ENCODE data around the gene MEX3B.

MEX3B gene

GRCh38 chr15:82043796-82044372, 1.9 kb downstream of the MEX3B start:
- no peak for TF ChIP-seq CTCF (IDR thresholded peaks at IDR 0.05; ENCODE audit: insufficient read depth, low read depth, low read length, missing control alignments)
- no peak for DNase-seq (ENCODE audit: low read depth)
- H3K4me3 ChIP-seq (ENCODE audit: low read length) = peak overlapping the region; percentile 58

DNA sequence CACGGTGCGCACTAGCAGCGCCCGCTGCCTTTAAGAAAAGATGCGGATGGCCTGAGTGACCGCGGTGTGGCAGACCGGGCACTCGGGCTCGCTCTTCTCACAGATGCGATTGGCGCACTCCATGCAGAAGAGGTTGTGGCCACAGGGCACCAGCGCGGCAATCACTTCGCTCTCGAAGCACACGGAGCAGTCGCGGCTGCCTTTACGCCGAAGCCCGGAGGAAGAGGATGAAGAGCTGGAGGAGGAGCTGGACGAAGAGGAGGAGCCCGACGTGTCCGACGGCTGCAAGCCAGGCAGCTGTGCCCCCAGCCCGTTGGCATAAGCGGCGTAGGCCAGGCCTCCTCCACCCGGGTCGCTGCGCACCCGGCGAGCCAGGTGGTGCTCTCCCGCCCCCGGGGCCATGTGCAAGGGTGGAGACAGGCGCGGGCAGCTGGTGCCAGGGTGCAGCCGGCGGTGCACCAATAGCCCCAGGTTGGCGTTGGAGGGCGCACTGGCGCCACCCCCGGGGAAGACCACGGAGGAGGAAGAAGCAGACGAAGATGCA, 2.6 kb downstream of the MEX3B start:
- no peak for DNase-seq (ENCODE audit: low read depth)
- TF ChIP-seq CTCF (IDR thresholded peaks at IDR 0.05; ENCODE audit: insufficient read depth, low read depth, low read length, missing control alignments) = no peak
- no peak overlapping the region for H3K4me3 ChIP-seq (ENCODE audit: low read length)

GRCh38 chr15:82040862-82041261, 5.0 kb downstream of the MEX3B start:
- no peak for DNase-seq (ENCODE audit: low read depth)
- TF ChIP-seq CTCF (IDR thresholded peaks at IDR 0.05; ENCODE audit: insufficient read depth, low read depth, low read length, missing control alignments) = no peak

GRCh38 chr15:82040390-82040789, 5.4 kb downstream of the MEX3B start:
- no peak overlapping the region for H3K4me3 ChIP-seq (ENCODE audit: low read length)
- no peak for TF ChIP-seq CTCF (IDR thresholded peaks at IDR 0.05; ENCODE audit: insufficient read depth, low read depth, low read length, missing control alignments)
- DNase-seq (ENCODE audit: low read depth) = no peak

More at GRCh38 chr15:82040862-82041261, 5.0 kb downstream of the MEX3B start:
- no peak overlapping the region for H3K4me3 ChIP-seq (ENCODE audit: low read length)

GRCh38 chr15:82039871-82040270, 5.9 kb downstream of the MEX3B start:
- no peak for DNase-seq (ENCODE audit: low read depth)
- TF ChIP-seq CTCF (IDR thresholded peaks at IDR 0.05; ENCODE audit: insufficient read depth, low read depth, low read length, missing control alignments) = no peak
- no peak overlapping the region for H3K4me3 ChIP-seq (ENCODE audit: low read length)

DNA sequence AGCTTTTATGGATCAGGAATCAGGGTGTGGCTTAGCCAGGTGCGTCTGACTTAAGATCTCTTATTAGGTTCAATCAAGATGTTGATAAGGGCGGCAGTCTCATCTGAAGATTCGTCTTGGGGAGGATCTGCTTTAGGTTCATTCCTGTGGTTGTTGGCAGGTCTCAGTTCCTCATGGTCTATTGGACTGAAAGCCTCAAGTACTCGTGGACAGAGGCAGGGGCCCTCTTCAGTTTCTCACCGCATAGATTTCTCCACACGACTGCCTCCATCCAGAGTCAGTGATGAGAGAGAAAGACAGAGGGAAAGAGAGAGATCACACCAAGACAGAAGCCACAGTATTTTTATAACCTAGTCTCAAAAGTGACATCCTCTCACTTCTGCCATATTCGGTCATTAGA, 9.4 kb downstream of the MEX3B start:
- no peak for TF ChIP-seq CTCF (IDR thresholded peaks at IDR 0.05; ENCODE audit: insufficient read depth, low read depth, low read length, missing control alignments)
- DNase-seq (ENCODE audit: low read depth) = no peak

GRCh38 chr15:82031871-82032270, 13.9 kb downstream of the MEX3B start:
- no peak for TF ChIP-seq CTCF (IDR thresholded peaks at IDR 0.05; ENCODE audit: insufficient read depth, low read depth, low read length, missing control alignments)
- no peak overlapping the region for H3K4me3 ChIP-seq (ENCODE audit: low read length)
- no peak for DNase-seq (ENCODE audit: low read depth)

More for the DNA sequence above, 9.4 kb downstream of the MEX3B start:
- H3K4me3 ChIP-seq (ENCODE audit: low read length) = no peak overlapping the region

All from epithelial cell of esophagus (primary cell).